Stimulated activated CD8-positive, alpha-beta memory T cell treated with anti-CD3 and anti-CD28 coated beads, Interleukin-4, amount 100 ng/mL, for 4 hours (primary cell): Measurements from ENCODE around the gene LARGE1.

Experiments used
- DNase-seq, 2 donors: peaks; one replicate each; pipeline ENCODE4 v3.0.0-alpha.2; 2020; ENCODE audit warnings: low read depth in 2 of 2, low spot score in 1 of 2

LARGE1 gene

GRCh38 chr22:33528183-33528582 lies 392.1 kb downstream of the LARGE1 start:
- DNase-seq, result no peak

- no peak for DNase-seq
These were observed 393.7 kb downstream of the LARGE1 start for GRCh38 chr22:33526434-33527107.

- no peak for DNase-seq
These were observed 395.6 kb downstream of the LARGE1 start for GRCh38 chr22:33524511-33525260.

- no peak for DNase-seq
These were observed 398.2 kb downstream of the LARGE1 start for GRCh38 chr22:33521879-33522665.

- DNase-seq, result no peak
These were observed 399.1 kb downstream of the LARGE1 start for GRCh38 chr22:33520904-33521780.

- DNase-seq, result no peak
These were observed 400.0 kb downstream of the LARGE1 start for GRCh38 chr22:33519974-33520903.

- no peak for DNase-seq
These were observed 401.0 kb downstream of the LARGE1 start for GRCh38 chr22:33519071-33519973.

- no peak for DNase-seq
These were observed 401.9 kb downstream of the LARGE1 start for GRCh38 chr22:33518405-33518804.

GRCh38 chr22:33515795-33516194 lies 404.5 kb downstream of the LARGE1 start:
- DNase-seq, result no peak

GRCh38 chr22:33513388-33514338 lies 406.6 kb downstream of the LARGE1 start:
- no peak for DNase-seq

GRCh38 chr22:33512908-33513307 lies 407.4 kb downstream of the LARGE1 start:
- DNase-seq, result no peak

- DNase-seq, result no peak
These were observed 409.8 kb downstream of the LARGE1 start for GRCh38 chr22:33510429-33510904.

GRCh38 chr22:33504941-33505625 lies 415.2 kb downstream of the LARGE1 start:
- DNase-seq, result no peak

GRCh38 chr22:33496112-33496511 lies 424.2 kb downstream of the LARGE1 start:
- no peak for DNase-seq

- no peak for DNase-seq
These were observed 426.6 kb downstream of the LARGE1 start for GRCh38 chr22:33493476-33494205.

GRCh38 chr22:33492210-33492651 lies 428.0 kb downstream of the LARGE1 start:
- no peak for DNase-seq
